ENCODE results near the gene SSBP3.
"Not testable (repeated sequence)": the region's sequence is repeated elsewhere in the genome, so short reads cannot be mapped to it uniquely, and the experiment has no call there.

SSBP3 gene

DNA sequence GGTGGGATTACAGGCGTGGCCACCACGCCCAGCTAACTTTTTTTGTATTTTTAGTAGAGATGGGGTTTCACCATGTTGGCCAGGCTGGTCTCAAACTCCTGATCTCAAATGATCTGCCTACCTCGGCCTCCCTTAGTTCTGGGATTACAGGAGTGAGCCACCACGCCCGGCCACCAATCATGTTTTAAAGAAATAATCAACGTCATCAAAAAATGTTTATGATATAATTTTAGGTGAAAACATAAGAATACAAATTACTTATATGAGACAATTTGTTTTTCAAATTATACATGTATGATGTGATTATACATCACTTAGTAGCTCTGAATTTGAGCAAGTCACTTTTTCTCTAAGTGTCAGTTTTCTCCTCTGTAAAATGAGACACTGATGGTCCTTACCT lies 31.6 kb upstream of the SSBP3 start:
- DNase-seq (ENCODE audit: low read depth) = no peak
- TF ChIP-seq, protein P1, sequence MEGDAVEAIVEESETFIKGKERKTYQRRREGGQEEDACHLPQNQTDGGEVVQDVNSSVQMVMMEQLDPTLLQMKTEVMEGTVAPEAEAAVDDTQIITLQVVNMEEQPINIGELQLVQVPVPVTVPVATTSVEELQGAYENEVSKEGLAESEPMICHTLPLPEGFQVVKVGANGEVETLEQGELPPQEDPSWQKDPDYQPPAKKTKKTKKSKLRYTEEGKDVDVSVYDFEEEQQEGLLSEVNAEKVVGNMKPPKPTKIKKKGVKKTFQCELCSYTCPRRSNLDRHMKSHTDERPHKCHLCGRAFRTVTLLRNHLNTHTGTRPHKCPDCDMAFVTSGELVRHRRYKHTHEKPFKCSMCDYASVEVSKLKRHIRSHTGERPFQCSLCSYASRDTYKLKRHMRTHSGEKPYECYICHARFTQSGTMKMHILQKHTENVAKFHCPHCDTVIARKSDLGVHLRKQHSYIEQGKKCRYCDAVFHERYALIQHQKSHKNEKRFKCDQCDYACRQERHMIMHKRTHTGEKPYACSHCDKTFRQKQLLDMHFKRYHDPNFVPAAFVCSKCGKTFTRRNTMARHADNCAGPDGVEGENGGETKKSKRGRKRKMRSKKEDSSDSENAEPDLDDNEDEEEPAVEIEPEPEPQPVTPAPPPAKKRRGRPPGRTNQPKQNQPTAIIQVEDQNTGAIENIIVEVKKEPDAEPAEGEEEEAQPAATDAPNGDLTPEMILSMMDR (IDR thresholded peaks at IDR 0.05; ENCODE audit: insufficient read depth, low read depth, low read length, missing control alignments) = no peak
- H3K4me3 ChIP-seq (ENCODE audit: low read depth, low read length) = no peak overlapping the region

- H3K4me3 ChIP-seq (ENCODE audit: low read depth, low read length) = no peak overlapping the region
- no peak for DNase-seq (ENCODE audit: low read depth)
- TF ChIP-seq, protein P1 (IDR thresholded peaks at IDR 0.05; ENCODE audit: insufficient read depth, low read depth, low read length, missing control alignments) = no peak
These were observed 30.6 kb upstream of the SSBP3 start for GRCh38 chr1:54436826-54437225.

- H3K4me3 ChIP-seq (ENCODE audit: low read depth, low read length) = no peak overlapping the region
- no peak for DNase-seq (ENCODE audit: low read depth)
- TF ChIP-seq, protein P1 (IDR thresholded peaks at IDR 0.05; ENCODE audit: insufficient read depth, low read depth, low read length, missing control alignments) = no peak
These were observed 23.6 kb upstream of the SSBP3 start for GRCh38 chr1:54429838-54430237.

- TF ChIP-seq, protein P1 (IDR thresholded peaks at IDR 0.05; ENCODE audit: insufficient read depth, low read depth, low read length, missing control alignments) = no peak
- no peak for DNase-seq (ENCODE audit: low read depth)
- H3K4me3 ChIP-seq (ENCODE audit: low read depth, low read length) = no peak overlapping the region
These were observed 22.8 kb upstream of the SSBP3 start for GRCh38 chr1:54428837-54429518.

DNA sequence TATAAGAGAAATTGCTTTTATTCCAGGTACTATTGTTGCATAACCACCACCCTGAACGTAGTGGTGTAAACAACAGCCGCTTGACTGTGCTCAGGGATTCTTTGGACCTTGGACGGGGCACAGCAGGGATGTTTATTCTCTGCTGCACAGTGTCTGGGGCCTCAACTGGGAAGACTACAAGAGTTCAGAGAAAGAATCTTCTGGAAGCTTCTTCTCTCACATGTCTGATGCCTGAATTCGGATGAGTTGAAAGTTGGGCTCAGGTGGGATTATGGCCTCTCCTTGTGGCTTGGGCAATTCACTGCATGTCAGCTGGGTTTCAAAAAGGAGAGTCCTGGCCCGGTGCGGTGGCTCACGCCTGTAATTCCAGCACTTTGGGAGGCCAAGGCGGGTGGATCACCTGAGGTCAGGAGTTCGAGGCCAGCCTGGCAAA lies 19.0 kb upstream of the SSBP3 start:
- no peak overlapping the region for H3K4me3 ChIP-seq (ENCODE audit: low read depth, low read length)
- no peak for DNase-seq (ENCODE audit: low read depth)
- TF ChIP-seq, protein P1 (IDR thresholded peaks at IDR 0.05; ENCODE audit: insufficient read depth, low read depth, low read length, missing control alignments) = peak; percentile 12

GRCh38 chr1:54424398-54424797 lies 18.2 kb upstream of the SSBP3 start:
- TF ChIP-seq, protein P1 (IDR thresholded peaks at IDR 0.05; ENCODE audit: insufficient read depth, low read depth, low read length, missing control alignments) = no peak
- no peak overlapping the region for H3K4me3 ChIP-seq (ENCODE audit: low read depth, low read length)
- no peak for DNase-seq (ENCODE audit: low read depth)

DNA sequence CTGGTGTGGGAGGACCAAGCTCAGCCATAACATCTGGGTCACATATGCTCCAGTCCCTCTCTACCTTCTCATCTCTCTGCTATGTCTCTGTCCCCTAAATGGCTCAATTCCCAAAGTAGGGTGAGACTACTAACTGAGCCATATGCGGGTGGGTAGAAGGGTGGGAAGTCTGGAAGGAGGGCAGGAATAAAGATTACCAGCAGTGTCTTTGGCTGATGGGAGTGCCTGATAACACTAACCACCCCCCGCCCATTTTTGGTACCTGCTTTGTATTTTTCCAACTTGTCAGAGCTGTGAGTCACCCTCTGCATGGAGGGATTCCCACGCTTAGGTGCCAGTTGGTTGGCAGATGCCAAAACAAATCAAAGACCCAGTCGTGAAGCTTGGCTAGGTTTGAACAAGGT lies 14.9 kb upstream of the SSBP3 start:
- DNase-seq (ENCODE audit: low read depth) = no peak
- TF ChIP-seq, protein P1 (IDR thresholded peaks at IDR 0.05; ENCODE audit: insufficient read depth, low read depth, low read length, missing control alignments) = no peak
- no peak overlapping the region for H3K4me3 ChIP-seq (ENCODE audit: low read depth, low read length)

- not testable (repeated sequence) for DNase-seq (ENCODE audit: low read depth); H3K4me3 ChIP-seq (ENCODE audit: low read depth, low read length)
These were observed 12.4 kb upstream of the SSBP3 start for GRCh38 chr1:54418598-54418997.
